ENCODE data around the gene PRKD1.

Gene PRKD1

DNA sequence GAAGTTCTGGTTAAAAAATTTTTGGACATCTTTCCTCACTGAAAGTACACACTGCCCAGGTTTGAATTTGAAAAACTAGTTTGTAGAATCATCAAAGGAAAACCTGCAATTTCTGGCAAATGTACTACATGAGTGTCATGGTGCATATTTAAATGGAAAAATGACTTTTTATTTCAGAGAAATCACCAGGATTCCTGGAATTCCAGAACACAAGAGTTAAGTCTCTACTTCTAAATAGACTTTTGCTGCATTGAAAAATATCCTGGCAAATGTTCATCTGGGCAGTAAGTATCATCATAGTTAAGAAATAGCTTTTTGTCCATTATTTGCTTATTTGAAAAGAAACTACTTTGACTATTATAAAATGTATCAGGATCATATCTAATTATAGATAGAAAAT is 275.1 kb downstream of the PRKD1 start:
- H3K79me2 ChIP-seq (ENCODE audit: insufficient read depth, low read length): no peaks in the 10 kb centered on the region
- no peaks in the 10 kb centered on the region for H4K20me1 ChIP-seq (ENCODE audit: insufficient read depth, low read length)
- no peak overlapping the region for H3K27ac ChIP-seq (ENCODE audit: low read length)
- H3K36me3 ChIP-seq (ENCODE audit: insufficient read depth, low read length): no peaks in the 10 kb centered on the region
- H3K9ac ChIP-seq (ENCODE audit: low read depth, low read length): no peak overlapping the region
- no peak overlapping the region for H3K4me2 ChIP-seq (ENCODE audit: insufficient read depth, low read length)
- no peak for ATAC-seq (ENCODE audit: insufficient read depth, low read depth)
- peaks cover 11% of the 10 kb centered on the region for H3K9me3 ChIP-seq (ENCODE audit: insufficient read depth, low read length, severe bottlenecking)
- no peaks in the 10 kb centered on the region for H3K27me3 ChIP-seq (ENCODE audit: insufficient read depth, low read length, poor library complexity)
- no peak overlapping the region for H2AFZ ChIP-seq (ENCODE audit: low read depth, low read length)
- TF ChIP-seq, protein P1, sequence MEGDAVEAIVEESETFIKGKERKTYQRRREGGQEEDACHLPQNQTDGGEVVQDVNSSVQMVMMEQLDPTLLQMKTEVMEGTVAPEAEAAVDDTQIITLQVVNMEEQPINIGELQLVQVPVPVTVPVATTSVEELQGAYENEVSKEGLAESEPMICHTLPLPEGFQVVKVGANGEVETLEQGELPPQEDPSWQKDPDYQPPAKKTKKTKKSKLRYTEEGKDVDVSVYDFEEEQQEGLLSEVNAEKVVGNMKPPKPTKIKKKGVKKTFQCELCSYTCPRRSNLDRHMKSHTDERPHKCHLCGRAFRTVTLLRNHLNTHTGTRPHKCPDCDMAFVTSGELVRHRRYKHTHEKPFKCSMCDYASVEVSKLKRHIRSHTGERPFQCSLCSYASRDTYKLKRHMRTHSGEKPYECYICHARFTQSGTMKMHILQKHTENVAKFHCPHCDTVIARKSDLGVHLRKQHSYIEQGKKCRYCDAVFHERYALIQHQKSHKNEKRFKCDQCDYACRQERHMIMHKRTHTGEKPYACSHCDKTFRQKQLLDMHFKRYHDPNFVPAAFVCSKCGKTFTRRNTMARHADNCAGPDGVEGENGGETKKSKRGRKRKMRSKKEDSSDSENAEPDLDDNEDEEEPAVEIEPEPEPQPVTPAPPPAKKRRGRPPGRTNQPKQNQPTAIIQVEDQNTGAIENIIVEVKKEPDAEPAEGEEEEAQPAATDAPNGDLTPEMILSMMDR (IDR thresholded peaks at IDR 0.05; ENCODE audit: borderline replicate concordance, extremely low read depth, low read length, poor library complexity, severe bottlenecking): no peak
- TF ChIP-seq EZH2 (IDR thresholded peaks at IDR 0.05; ENCODE audit: borderline replicate concordance, low read depth, low read length, severe bottlenecking): no peak
- no peak overlapping the region for H3K4me3 ChIP-seq (ENCODE audit: low read depth in 1 of 2, low read length in 2 of 2)
- no peaks in the 10 kb centered on the region for H3K4me1 ChIP-seq (ENCODE audit: insufficient read depth, low read length)
- no peak for DNase-seq

DNA sequence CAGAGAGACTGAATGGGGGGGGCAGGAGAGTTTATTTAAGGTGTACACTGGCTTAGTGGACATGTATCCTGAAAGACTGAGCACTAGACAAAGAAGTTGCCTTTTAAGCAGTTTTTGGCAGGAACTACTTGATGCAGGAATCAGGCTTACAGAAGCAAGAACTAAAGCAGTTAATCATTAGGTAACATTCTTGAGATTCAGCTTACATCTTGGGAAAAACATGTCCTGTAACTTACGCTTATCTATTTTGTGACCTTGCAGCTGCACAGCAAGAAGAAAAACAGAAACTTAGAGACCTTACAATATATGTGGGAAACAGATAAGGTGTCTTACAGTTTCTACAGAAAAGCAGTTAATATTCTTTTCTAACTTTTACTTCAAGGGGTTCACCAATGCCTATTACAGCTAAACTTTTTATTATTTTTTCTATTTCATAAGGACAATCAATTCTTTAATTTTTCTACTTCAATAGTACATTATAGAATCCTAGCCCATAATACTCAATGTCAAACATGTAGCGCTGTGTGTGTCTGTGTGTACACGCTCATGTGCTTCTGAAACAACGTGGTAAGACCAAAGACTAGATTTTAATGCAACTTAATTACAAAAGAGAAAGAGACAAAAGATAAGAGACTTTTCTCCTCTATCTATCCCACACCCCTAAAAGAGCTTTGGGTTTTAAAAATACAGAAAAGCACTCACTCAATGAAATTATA is 276.9 kb downstream of the PRKD1 start:
- Histone ChIP-seq H3K9ac (ENCODE audit: low read depth, low read length) (no peak overlapping the region), H3K4me2 (ENCODE audit: insufficient read depth, low read length) (no peak overlapping the region), H3K4me3 (ENCODE audit: low read depth in 1 of 2, low read length in 2 of 2) (no peak overlapping the region), H3K27me3 (ENCODE audit: insufficient read depth, low read length, poor library complexity) (no peaks in the 10 kb centered on the region), H3K27ac (ENCODE audit: low read length) (no peak overlapping the region), H2AFZ (ENCODE audit: low read depth, low read length) (no peak overlapping the region), H3K9me3 (ENCODE audit: insufficient read depth, low read length, severe bottlenecking) (peaks cover 19% of the 10 kb centered on the region), H3K4me1 (ENCODE audit: insufficient read depth, low read length) (no peaks in the 10 kb centered on the region), H3K36me3 (ENCODE audit: insufficient read depth, low read length) (no peaks in the 10 kb centered on the region), H3K79me2 (ENCODE audit: insufficient read depth, low read length) (no peaks in the 10 kb centered on the region), H4K20me1 (ENCODE audit: insufficient read depth, low read length) (no peaks in the 10 kb centered on the region)
- no peak for ATAC-seq (ENCODE audit: insufficient read depth, low read depth)
- TF ChIP-seq EZH2 (IDR thresholded peaks at IDR 0.05; ENCODE audit: borderline replicate concordance, low read depth, low read length, severe bottlenecking): no peak
- TF ChIP-seq, protein P1 (IDR thresholded peaks at IDR 0.05; ENCODE audit: borderline replicate concordance, extremely low read depth, low read length, poor library complexity, severe bottlenecking): no peak
- DNase-seq: no peak

GRCh38 chr14:29649170-29649569 is 278.5 kb downstream of the PRKD1 start:
- ATAC-seq (ENCODE audit: insufficient read depth, low read depth): no peak

More at GRCh38 chr14:29649170-29649569, 278.5 kb downstream of the PRKD1 start:
- H4K20me1 ChIP-seq (ENCODE audit: insufficient read depth, low read length): no peaks in the 10 kb centered on the region
- no peaks in the 10 kb centered on the region for H3K36me3 ChIP-seq (ENCODE audit: insufficient read depth, low read length)
- H3K27ac ChIP-seq (ENCODE audit: low read length): no peak overlapping the region
- H3K4me3 ChIP-seq (ENCODE audit: low read depth in 1 of 2, low read length in 2 of 2): no peak overlapping the region
- TF ChIP-seq, protein P1 (IDR thresholded peaks at IDR 0.05; ENCODE audit: borderline replicate concordance, extremely low read depth, low read length, poor library complexity, severe bottlenecking): no peak
- TF ChIP-seq EZH2 (IDR thresholded peaks at IDR 0.05; ENCODE audit: borderline replicate concordance, low read depth, low read length, severe bottlenecking): no peak
- no peaks in the 10 kb centered on the region for H3K4me1 ChIP-seq (ENCODE audit: insufficient read depth, low read length)
- H3K9ac ChIP-seq (ENCODE audit: low read depth, low read length): no peak overlapping the region
- H3K9me3 ChIP-seq (ENCODE audit: insufficient read depth, low read length, severe bottlenecking): peaks cover 19% of the 10 kb centered on the region
- DNase-seq: no peak
- no peaks in the 10 kb centered on the region for H3K27me3 ChIP-seq (ENCODE audit: insufficient read depth, low read length, poor library complexity)
- H3K79me2 ChIP-seq (ENCODE audit: insufficient read depth, low read length): no peaks in the 10 kb centered on the region
- H3K4me2 ChIP-seq (ENCODE audit: insufficient read depth, low read length): no peak overlapping the region
- no peak overlapping the region for H2AFZ ChIP-seq (ENCODE audit: low read depth, low read length)

Data from DND-41 (cell line).